GM21619 (cell line): Measurements from ENCODE around the gene TACR1.
"Not testable (repeated sequence)": the region's sequence is repeated elsewhere in the genome, so short reads cannot be mapped to it uniquely, and the experiment has no call there.

Source experiments
- ATAC-seq: cut with Tn5 transposase; IDR thresholded peaks from one replicate; pipeline ENCODE4 v1.9.1; 2021; ENCODE audit not compliant: unreplicated experiment

Gene TACR1

DNA sequence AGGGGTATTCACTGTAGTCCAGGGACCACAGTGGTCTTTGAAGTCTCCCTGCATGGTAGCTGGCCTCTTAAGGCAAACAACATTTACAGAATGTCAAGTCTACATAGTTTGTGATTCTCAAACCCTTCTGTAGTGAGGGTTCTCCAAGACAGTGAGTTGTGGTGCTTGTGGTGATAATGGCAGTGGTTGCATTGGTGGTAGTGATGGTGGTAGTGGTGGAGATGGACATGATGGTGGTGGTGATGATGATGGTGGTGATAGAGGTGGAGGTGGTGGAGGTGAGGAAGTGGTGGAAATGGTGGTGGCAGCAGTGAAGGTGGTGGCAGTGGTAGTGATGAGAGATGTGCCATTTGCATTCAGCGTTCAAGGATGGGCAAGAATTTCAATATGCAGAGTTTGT lies 104.9 kb downstream of the TACR1 start:
- ATAC-seq: no peak

DNA sequence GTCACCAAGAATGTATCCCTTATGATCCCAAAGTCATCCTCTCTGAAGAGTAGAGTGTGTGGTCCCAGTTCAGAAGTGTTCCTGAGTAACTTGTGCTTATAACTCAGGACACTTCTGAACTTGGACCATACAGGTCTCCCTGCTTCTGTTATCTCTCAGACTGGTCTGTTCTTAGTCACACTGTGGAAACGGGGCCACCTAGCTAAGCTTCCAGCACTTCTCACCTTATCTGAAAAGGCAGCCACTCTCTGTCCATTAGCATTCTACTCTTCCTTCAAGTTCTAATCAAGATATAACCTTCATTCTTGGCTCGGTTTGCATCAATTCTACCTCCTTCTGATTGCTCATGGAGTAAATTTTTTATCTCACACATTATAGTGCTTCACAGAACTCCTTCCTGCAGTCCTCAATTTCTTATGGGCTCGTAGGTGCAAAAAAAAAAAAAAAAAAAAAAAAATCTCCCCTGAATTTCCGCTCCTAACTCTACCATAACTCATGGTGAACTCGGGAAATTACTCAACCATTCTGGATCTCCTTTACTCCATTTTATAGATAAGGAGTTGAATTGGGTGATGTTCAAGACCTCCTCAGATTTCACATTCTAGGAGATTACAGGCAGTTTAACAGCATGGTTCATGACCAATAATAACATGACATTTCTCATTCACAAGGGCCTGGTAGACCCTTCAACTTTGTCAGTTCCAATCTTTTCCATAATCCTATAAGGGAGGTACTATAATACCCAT lies 108.4 kb downstream of the TACR1 start:
- no peak for ATAC-seq

DNA sequence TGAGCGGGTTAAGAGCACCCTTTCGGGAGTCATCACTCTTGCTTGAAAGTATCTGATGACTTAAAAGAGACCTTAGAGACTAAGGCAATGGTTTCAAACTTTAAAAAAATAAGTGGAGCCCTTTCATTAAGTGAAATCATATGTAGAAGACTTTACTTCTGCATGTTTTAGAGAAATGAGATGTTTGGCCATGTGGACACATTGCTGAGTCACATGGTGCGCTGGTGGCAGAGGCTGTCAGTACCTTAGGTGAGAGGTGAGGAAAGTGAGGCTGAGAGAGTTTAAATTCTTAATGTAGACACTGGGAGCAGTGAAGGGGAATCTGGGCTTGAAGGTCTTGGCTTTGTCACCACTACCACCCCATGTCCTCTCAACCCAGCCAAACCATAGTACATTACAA lies 109.8 kb downstream of the TACR1 start:
- ATAC-seq: no peak

DNA sequence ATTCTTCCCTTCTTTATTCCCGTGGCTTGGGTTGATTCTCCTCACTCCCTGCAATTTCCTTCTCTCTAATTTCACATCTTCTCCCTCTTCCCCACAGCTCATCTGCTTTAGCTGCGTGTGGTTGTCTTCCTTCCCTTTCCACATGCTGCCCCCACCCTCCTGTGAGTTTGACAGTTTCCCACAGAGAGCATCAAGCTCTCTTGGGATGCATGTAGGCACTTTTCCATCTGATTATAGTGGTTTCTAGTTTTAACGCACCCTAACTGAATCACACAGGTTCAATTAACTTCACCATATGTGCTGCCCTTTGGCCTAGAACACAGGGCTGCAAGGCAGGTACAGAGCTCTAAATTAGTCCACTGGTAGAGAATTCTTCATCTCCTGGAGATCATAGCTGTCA lies 110.5 kb downstream of the TACR1 start:
- no peak for ATAC-seq

DNA sequence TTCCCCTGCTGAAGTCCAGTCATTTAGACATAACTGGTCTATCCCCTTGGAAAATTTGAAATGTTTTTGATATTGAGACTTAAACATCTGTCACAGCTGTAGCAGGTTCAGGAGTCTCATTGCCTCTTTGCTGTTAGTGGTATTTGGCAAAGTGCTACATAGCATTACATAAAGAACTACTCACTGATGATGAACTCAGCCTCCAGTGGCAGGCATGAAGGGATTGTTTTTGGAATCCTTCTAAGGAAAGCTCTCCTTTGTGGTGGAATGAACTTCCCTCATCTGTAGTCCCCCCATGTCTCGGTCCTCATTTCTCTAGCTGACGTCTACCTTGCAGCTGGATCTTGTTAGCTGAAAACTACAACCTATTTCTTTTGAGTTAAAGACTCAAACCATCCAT lies 111.6 kb downstream of the TACR1 start:
- ATAC-seq: no peak

DNA sequence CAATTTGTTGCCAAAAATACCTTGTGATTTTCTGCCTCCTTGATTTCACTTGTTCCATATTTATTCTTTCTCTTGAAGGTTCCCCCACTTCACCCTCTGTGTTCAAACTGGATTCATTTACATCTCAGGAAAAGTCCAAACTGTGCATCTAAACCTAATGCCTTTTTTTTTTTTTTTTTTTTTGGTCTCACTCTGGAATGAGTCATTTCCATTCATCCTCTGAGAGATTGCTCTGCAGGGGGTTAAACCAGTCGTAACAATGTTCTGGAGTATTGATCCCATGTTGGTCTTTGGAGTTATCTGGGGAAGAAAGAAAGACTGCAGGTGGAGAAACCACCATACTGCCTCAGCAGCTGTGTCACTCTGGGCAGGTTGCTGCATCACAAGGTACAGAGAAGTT lies 119.7 kb downstream of the TACR1 start:
- no peak for ATAC-seq

DNA sequence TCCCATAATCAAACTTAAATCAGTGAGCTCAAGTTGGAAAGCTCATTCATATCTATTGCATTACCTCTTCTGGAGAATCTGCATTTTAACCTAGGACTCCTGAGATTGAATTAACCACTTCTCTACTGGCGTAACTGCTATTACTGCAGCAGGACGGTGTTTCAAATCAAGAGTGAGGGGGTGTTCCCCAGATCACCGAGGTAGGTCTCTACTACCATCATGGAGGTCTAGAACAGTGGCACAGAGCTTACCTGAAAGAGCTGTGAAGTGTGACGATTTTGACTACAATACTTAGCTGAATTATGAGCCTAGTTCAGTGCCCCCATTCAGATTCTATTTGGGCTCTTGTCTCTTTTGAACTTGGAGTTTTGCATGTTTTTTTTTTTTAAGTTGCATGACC lies 121.4 kb downstream of the TACR1 start:
- ATAC-seq: no peak

DNA sequence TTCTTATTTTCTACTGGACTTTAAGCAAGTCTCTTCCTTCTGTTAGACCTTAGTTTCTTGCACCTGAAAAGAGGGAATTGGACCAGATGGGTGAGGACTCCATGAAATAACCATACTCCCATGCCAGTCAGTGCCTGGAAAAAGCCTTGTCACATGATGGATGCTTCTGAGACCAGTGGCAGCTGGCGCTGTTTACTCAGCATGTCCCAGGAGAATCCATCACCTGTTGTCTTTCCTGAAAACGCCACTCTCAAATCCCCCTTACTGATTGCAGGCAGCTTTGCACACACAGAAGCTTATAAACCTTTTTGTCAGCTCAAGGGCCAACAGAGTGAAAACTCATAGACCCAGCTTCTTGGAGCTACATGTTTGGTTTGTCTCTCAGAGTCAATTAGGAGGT lies 123.2 kb downstream of the TACR1 start:
- ATAC-seq: no peak

DNA sequence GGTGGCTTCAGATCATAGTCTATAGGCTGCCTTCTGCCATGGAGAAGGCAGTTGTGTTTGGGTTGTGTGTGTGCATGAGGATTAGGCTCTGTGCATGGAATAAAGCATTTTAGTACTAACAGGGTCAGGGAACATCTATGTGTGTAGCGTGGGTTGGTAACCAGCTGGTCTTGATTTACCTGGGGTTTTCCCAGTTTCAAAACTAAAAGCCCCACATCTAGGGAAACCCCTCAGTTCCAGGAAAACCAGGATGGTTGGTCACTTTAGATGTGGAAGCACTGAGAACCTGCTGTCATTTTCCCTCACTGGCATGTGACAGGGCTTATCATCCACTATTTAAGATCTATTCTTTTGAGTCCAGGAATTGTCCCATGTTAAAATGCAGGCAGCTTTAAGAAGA lies 124.6 kb downstream of the TACR1 start:
- ATAC-seq: no peak

DNA sequence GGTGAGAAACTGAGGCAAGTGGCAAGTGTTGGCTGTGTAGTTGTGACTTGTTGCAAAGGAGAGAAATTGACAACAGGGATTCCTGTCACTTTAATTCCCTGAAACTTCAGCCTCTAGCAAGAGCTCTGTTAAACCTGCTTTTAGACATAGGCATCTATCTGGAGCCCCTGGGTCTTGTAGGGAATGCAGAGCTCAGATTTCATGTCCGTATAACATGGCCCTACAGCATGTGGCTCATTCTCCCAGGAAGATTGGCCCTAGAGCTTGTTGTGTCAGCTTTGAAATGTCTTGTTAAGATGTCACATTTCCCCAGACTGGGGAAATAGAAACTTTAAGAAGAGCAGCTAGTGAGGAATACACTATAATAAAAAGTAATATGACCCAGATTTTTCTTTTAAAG lies 125.1 kb downstream of the TACR1 start:
- no peak for ATAC-seq

DNA sequence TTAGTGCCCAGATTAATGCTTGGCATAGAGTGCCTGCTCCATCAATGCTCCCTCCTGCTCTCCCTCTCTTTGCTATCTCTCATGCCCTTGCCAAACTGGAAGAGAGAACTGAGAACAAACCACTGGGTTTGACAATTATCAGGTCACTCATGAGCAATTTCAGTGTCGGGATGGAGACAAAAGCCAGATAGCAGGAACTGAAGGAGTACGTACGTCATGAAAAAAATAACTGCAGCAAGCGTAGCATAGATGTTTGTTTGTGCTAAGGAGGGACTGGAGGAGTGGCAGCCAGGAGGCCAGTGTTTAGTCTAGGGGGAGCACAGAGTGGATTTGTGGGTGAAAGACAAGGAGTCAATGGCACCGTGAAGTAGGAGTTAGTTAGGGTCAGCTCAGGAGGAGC lies 127.6 kb downstream of the TACR1 start:
- ATAC-seq: no peak

DNA sequence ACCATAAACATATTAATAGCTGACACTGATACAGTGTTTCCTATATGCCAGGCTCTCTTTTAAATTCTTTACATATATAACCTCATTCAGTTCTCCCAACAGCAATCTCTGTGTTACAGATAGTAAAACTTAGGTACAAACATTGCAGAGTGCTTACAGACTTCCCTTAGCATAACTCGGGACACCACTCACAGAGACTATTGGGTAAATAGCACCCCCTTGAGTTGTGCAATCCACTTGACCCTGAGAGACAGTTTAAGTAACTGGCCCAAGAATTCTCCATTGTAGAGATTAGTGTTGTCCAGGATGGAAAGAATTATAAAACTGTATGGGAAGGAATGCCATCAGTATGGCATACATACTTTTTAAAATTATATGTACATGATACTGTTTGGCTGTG lies 130.8 kb downstream of the TACR1 start:
- no peak for ATAC-seq

DNA sequence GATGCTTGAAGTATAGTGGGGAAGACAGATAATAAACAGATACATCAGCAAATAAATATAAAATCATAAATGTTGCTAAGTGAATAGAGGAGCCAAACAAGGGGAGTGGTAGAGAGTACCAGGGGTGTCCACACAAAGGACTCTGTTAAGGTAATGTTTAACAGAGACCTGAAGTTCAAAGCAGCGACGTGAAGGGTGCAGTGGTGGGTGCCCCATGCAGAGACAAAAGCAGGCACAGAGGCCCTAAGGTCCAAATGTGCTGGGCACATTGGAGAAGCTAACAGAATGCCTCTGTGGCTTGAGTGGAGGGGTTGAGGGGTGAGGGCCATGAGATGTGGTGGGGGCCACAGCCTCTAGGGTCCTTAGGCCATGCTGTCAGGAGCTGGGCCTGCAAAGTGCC lies 131.8 kb downstream of the TACR1 start:
- ATAC-seq: no peak

DNA sequence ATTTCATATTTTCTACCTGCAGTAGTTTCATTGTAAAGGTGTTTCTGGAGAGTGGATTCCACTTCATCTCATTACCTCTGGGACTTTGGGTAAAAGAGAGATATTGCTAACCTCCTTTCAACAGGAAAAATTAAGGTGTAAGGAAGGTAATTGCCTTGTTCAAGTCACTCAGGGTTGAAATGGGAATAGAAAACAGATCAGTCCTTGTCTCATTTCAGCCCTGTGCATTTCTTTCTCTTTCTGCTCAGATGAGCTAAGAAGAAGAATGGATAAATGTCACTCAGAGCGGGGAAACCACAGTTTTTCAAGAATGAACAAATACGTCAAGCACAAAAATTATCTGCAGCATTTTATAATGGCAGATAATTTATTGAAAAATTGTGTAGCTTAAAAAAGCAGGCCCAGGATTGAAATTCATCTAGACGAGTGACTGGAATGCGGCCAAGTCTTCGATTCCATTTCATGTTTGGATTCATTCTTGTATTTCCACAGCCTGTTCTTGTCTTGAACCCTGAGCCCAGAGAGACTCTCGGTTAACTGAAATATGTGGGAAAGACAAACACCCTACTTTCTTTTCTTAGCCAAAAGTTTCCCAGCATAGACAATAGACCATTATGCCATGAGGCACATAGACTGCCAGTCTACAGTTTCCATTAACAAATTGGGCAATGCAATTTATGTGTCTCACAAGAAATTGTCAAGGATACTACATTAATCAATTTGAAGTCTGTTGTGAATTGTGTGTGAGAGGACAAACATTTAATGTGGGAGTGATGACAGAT lies 133.0 kb downstream of the TACR1 start:
- no peak for ATAC-seq

DNA sequence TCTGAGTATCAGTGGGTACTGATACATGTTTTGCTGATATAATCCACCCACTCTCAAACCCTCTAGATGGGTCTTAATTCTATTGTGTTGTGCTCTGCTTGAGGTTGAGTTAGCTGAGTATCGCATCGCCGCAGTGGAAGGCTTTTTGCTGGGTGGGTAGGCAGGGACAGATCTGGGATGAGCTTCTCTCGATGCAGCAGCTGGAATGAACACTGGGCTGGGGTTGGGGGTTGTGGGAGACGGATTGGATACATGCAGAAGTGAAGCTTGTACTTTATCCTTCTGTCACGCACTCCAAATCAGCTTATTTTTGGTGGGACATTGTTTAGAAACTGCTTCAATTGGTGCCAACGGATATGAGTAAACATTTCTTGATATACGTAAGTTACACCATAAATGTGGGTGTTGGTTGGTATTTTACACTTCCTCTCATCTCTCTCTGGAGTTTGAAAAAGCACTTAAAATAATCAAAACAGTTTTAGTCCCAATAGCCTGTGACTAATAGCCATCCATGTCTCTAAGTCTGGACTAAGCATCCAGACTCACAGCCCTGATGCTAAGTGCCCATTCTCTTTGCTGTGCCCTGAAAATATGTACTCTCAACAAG lies 133.8 kb downstream of the TACR1 start:
- no peak for ATAC-seq

DNA sequence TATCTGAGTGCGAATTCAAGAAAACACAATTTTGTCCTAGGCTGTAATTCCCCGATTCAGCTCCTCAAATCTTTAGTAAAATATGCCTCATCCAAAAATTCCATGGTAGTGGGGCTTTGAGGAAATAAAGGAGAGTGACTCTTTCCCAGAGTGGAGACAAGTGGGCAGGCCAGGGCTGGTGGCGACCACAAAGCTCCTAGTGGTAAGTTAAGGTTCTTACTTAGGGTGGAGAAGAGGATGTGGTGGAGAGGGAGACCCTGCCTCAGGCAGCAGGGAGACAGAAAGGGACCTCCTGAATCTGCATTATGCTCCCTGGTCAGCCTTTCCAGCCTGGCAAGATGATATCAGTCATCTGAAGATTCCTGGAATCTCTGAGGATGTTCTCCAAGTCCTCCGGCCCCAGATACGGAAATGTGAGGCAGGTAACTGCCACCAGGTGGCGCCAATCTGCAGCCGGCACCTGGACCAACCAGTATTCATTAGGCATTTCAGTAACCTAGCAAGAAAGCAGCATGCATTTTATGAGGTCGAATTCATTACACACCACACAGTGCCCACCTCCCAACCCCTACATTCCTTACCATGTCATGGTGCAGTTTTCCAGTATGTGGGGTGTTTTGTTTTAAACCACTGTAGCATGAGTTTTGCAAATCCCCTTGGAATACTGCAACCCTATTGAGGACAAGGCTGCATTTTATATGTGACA lies 134.5 kb downstream of the TACR1 start:
- peak; percentile 61 for ATAC-seq

DNA sequence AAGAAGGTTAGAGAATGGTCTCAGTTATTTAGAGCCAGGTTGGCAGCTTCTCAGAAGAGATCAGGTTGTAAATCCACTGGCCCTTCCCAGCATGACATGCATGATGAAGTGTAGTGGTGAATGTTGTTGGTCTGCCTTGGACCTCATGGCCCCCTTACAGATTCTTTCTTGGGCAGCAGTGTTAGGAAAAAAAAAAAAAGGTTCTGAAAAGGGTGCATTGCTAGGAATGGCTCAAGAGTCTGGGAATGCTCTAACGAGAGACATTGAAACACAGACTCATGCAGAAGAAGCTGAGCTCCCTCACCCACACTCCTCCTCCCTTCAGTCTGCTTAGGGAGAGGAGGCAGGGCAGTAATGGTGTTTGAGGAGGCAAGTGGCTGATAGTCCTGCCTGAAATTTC lies 135.4 kb downstream of the TACR1 start:
- no peak for ATAC-seq

DNA sequence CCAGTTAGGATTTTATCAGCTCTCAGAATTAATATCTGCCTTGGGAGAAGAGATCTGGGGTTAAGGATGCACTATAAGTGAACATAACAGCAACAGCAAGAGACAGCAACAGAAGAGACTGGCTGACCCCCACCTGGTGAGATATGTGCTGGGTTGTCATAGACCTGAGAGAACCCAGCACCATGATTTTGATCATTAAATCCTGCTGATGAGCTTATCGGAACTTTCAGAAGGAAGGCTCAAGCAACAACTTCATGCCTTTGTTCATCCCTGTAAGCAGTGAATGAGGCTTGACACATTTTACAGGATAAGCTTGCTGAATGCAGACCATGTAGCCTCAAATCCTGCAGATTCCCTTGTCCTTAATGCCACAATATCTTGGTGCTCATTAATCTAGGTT lies 140.9 kb downstream of the TACR1 start:
- no peak for ATAC-seq

DNA sequence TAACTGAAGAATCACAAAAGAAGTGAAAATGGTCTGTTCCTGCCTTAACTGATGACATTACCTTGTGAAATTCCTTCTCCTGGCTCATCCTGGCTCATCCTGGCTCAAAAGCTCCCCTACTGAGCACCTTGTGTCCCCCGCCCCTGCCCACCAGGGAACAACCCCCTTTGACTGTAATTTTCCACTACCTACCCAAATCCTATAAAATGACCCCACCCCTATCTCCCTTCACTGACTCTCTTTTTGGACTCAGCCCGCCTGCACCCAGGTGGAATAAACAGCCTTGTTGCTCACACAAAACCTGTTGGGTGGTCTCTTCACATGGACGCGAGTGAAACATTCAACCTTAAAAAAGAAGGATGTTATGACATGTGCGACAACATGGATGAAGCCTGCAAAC lies 142.2 kb downstream of the TACR1 start:
- not testable (repeated sequence) for ATAC-seq

DNA sequence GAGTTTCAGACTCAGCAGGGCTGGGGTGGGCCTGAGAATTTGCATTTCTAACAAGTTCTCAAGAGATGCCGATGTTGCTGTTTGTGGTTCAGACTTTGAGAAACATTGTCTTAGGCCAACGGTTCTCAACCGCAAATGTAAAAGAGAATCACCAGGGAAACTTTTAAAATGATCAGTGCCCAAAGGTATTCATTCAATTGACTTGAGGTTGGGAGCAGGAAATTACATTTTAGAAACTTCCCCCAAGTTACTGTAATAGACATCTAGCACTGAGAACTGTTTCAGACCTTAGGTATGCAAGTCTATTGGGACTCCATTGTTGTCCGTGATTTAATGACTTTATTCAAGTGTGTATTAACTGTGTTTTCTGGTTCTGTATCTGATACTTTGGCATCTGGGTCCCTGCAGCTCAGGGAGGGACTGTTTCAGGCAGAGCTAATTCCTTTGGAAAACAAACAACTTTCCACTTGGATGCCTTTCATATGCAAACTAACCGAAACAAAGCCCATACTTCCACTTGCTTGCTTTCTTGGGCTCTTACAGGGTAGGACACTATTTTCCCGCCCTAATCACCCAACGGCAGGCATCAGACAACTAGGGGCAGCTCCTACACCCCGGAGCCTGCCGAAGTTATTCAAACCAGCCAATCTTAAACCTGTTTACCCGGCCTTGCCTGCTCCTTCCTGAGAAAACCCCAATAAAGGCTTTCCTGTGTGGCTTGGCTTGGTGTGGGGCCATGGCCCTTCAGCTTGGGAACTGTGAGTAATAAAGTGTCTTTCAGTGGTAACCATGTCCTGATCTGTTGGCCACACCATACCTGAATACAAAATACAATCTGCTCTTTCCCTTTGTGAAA lies 143.3 kb downstream of the TACR1 start:
- peak; percentile 41 for ATAC-seq
